Activated CD4-positive, alpha-beta T cell treated with anti-CD3 and anti-CD28 coated beads for 36 hours (primary cell): ENCODE measurements around the gene GOLT1B. TPM values are rescaled to one million over a fixed set of nuclear protein-coding genes. Genes with fewer than 3 reads are reported as not detected.
A peak's percentile ranks its signal among the peaks of the same experiment; 100 is the strongest.

Experiments
- ATAC-seq: fragments of 200-7000 bp; cut with Tn5 transposase; one replicate; pipeline ENCODE4 v1.10.0; 2021; ENCODE audit warnings: mild to moderate bottlenecking, moderate library complexity
- CTCF ChIA-PET: fragments of 350-600 bp; sonication (Branson Sonifier 250); formaldehyde crosslinking; loops from one replicate; lab custom pipeline; 2021; ENCODE audit warnings: antibody characterized with exemption; lab: Charles Lee
- POLR2A ChIA-PET: fragments of 350-600 bp; sonication (Branson Sonifier 250); formaldehyde crosslinking; loops from one replicate; lab custom pipeline; 2021; ENCODE audit warnings: antibody characterized with exemption, inconsistent platforms; lab: Charles Lee
- DNase-seq: peaks from one replicate; pipeline ENCODE4 v3.0.0-alpha.2; 2020
- H3K27ac Mint-ChIP-seq: one replicate; pipeline ENCODE4 v1.8.0; 2021; ENCODE audit warnings: mixed read lengths
- H3K27me3 Mint-ChIP-seq: one replicate; pipeline ENCODE4 v1.8.0; 2021; ENCODE audit warnings: mixed read lengths
- H3K36me3 Mint-ChIP-seq: one replicate; pipeline ENCODE4 v1.8.0; 2021; ENCODE audit warnings: low read depth, mixed read lengths
- H3K4me1 Mint-ChIP-seq: one replicate; pipeline ENCODE4 v1.8.0; 2021; ENCODE audit warnings: mixed read lengths
- H3K4me3 Mint-ChIP-seq: one replicate; pipeline ENCODE4 v1.8.0; 2021; ENCODE audit warnings: mild to moderate bottlenecking, moderate library complexity, mixed read lengths
- H3K9me3 Mint-ChIP-seq: one replicate; pipeline ENCODE4 v1.8.0; 2021; ENCODE audit warnings: low read depth, mixed read lengths
- intact Hi-C, 2 experiments: fragments of 100-400 bp; cut with DNase I in 1 of 2; cut with micrococcal nuclease in 1 of 2; formaldehyde crosslinking; loops; one replicate each; pipeline versions ENCODE4 v1.14.2 to v1.15.1; 2022 to 2024; cut with DNase I, micrococcal nuclease
- total RNA-seq, 2 experiments: library from RNA; stranded (reverse); gene quantifications; one replicate each; pipeline ENCODE4 v1.2.3, GENCODE V29; 2021

Gene GOLT1B
- total RNA-seq, 2 experiments from 2014 or later: 25.6 to 31.2 TPM

GRCh38 chr12:21545557-21545956 lies 44.0 kb downstream of the GOLT1B start:
- Mint-ChIP-seq H3K27ac (no peak overlapping the region), H3K4me3 (no peak overlapping the region), H3K9me3 (no peaks in the 10 kb centered on the region), H3K27me3 (peaks cover 2% of the 10 kb centered on the region), H3K4me1 (peaks cover 5% of the 10 kb centered on the region), H3K36me3 (no peaks in the 10 kb centered on the region)
- intact Hi-C loops: no loop called here
- ChIA-PET CTCF (interaction anchor here (1.2 to 1.5 kb wide), 2 partner anchors 10 to 135 kb away, joined by 4 to 5 read pairs; no protein-coding TSS in a partner anchor), POLR2A (no interaction called here)
- ATAC-seq (no peak), DNase-seq (no peak)

GRCh38 chr12:21546716-21547115 lies 45.1 kb downstream of the GOLT1B start:
- no peak overlapping the region for H3K4me3 Mint-ChIP-seq
- intact Hi-C loops: no loop called here
- ATAC-seq (no peak), DNase-seq (no peak)
- H3K4me1 Mint-ChIP-seq: peaks cover 5% of the 10 kb centered on the region
- CTCF ChIA-PET: no interaction called here
- no peak overlapping the region for H3K27ac Mint-ChIP-seq
- peaks cover 2% of the 10 kb centered on the region for H3K27me3 Mint-ChIP-seq
- no peaks in the 10 kb centered on the region for H3K9me3 Mint-ChIP-seq
- POLR2A ChIA-PET: no interaction called here
- H3K36me3 Mint-ChIP-seq: no peaks in the 10 kb centered on the region

GRCh38 chr12:21547437-21547836 lies 45.8 kb downstream of the GOLT1B start:
- peaks cover 5% of the 10 kb centered on the region for H3K4me1 Mint-ChIP-seq
- CTCF ChIA-PET: interaction anchor here (0.7 kb wide), 1 partner anchor 9 kb away, joined by 3 read pairs; no protein-coding TSS in a partner anchor
- DNase-seq: peak; percentile 29
- ATAC-seq: peak; percentile 65
- H3K27ac Mint-ChIP-seq: no peak overlapping the region
- intact Hi-C loops: no loop called here
- POLR2A ChIA-PET: no interaction called here
- H3K9me3 Mint-ChIP-seq: no peaks in the 10 kb centered on the region
- H3K27me3 Mint-ChIP-seq: peaks cover 2% of the 10 kb centered on the region
- no peaks in the 10 kb centered on the region for H3K36me3 Mint-ChIP-seq
- H3K4me3 Mint-ChIP-seq: no peak overlapping the region

GRCh38 chr12:21551841-21552465 lies 50.4 kb downstream of the GOLT1B start:
- Mint-ChIP-seq H3K36me3 (no peaks in the 10 kb centered on the region), H3K9me3 (no peaks in the 10 kb centered on the region), H3K4me1 (peaks cover 5% of the 10 kb centered on the region), H3K4me3 (no peak overlapping the region), H3K27ac (no peak overlapping the region), H3K27me3 (no peaks in the 10 kb centered on the region)
- ATAC-seq (no peak), DNase-seq (no peak)
- POLR2A ChIA-PET: no interaction called here
- intact Hi-C loops: no loop called here
- CTCF ChIA-PET: no interaction called here

- H3K4me1 Mint-ChIP-seq: no peaks in the 10 kb centered on the region
- no peak for DNase-seq
- no peak for ATAC-seq
- intact Hi-C loops: no loop called here
- ChIA-PET POLR2A (no interaction called here), CTCF (no interaction called here)
- H3K36me3 Mint-ChIP-seq: no peaks in the 10 kb centered on the region
- no peaks in the 10 kb centered on the region for H3K27me3 Mint-ChIP-seq
- H3K9me3 Mint-ChIP-seq: no peaks in the 10 kb centered on the region
- no peak overlapping the region for H3K27ac Mint-ChIP-seq
- H3K4me3 Mint-ChIP-seq: no peak overlapping the region
Measured at GRCh38 chr12:21552635-21553328, 51.2 kb downstream of the GOLT1B start.

GRCh38 chr12:21553329-21553675 lies 51.7 kb downstream of the GOLT1B start:
- no peaks in the 10 kb centered on the region for H3K4me1 Mint-ChIP-seq
- DNase-seq (no peak), ATAC-seq (no peak)
- H3K27me3 Mint-ChIP-seq: peaks cover 2% of the 10 kb centered on the region
- no peak overlapping the region for H3K27ac Mint-ChIP-seq
- POLR2A ChIA-PET: no interaction called here
- intact Hi-C loops: no loop called here
- H3K36me3 Mint-ChIP-seq: no peaks in the 10 kb centered on the region
- CTCF ChIA-PET: no interaction called here
- no peaks in the 10 kb centered on the region for H3K9me3 Mint-ChIP-seq
- no peak overlapping the region for H3K4me3 Mint-ChIP-seq

GRCh38 chr12:21558100-21558679 lies 56.6 kb downstream of the GOLT1B start:
- Mint-ChIP-seq H3K27me3 (peaks cover 2% of the 10 kb centered on the region), H3K4me1 (peaks cover 11% of the 10 kb centered on the region), H3K9me3 (no peaks in the 10 kb centered on the region), H3K4me3 (no peak overlapping the region), H3K36me3 (no peaks in the 10 kb centered on the region), H3K27ac (no peak overlapping the region)
- ChIA-PET CTCF (interaction anchor here (2.0 kb wide), 1 partner anchor 122 kb away, joined by 5 read pairs; no protein-coding TSS in a partner anchor), POLR2A (no interaction called here)
- intact Hi-C loops: no loop called here
- DNase-seq: no peak
- ATAC-seq: no peak

- Mint-ChIP-seq H3K9me3 (no peaks in the 10 kb centered on the region), H3K4me3 (no peak overlapping the region), H3K36me3 (no peaks in the 10 kb centered on the region), H3K27ac (peak overlapping the region; percentile 51), H3K4me1 (peaks cover 11% of the 10 kb centered on the region), H3K27me3 (peaks cover 2% of the 10 kb centered on the region)
- ChIA-PET CTCF (interaction anchor here (0.7 to 1.2 kb wide), 2 partner anchors 9 to 118 kb away, joined by 3 read pairs; no protein-coding TSS in a partner anchor), POLR2A (interaction anchor here (0.7 kb wide), 1 partner anchor 30 kb away, joined by 3 read pairs; no protein-coding TSS in a partner anchor)
- intact Hi-C loops: no loop called here
- ATAC-seq: peak; percentile 88
- no peak for DNase-seq
Measured at GRCh38 chr12:21559855-21560569, 58.4 kb downstream of the GOLT1B start.

GRCh38 chr12:21561158-21561557 lies 59.6 kb downstream of the GOLT1B start:
- no peak overlapping the region for H3K27ac Mint-ChIP-seq
- H3K9me3 Mint-ChIP-seq: no peaks in the 10 kb centered on the region
- CTCF ChIA-PET: interaction anchor here (0.7 kb wide), 1 partner anchor 38 kb away, joined by 3 read pairs; no protein-coding TSS in a partner anchor
- intact Hi-C loops: no loop called here
- no peak for DNase-seq
- POLR2A ChIA-PET: no interaction called here
- no peak overlapping the region for H3K4me3 Mint-ChIP-seq
- peaks cover 11% of the 10 kb centered on the region for H3K4me1 Mint-ChIP-seq
- H3K36me3 Mint-ChIP-seq: no peaks in the 10 kb centered on the region
- peaks cover 2% of the 10 kb centered on the region for H3K27me3 Mint-ChIP-seq
- ATAC-seq: peak; percentile 75

- no peak overlapping the region for H3K27ac Mint-ChIP-seq
- intact Hi-C loops: no loop called here
- H3K4me1 Mint-ChIP-seq: peaks cover 11% of the 10 kb centered on the region
- no peak overlapping the region for H3K4me3 Mint-ChIP-seq
- POLR2A ChIA-PET: no interaction called here
- CTCF ChIA-PET: no interaction called here
- no peaks in the 10 kb centered on the region for H3K36me3 Mint-ChIP-seq
- H3K9me3 Mint-ChIP-seq: no peaks in the 10 kb centered on the region
- DNase-seq (no peak), ATAC-seq (no peak)
- H3K27me3 Mint-ChIP-seq: peaks cover 2% of the 10 kb centered on the region
Measured at GRCh38 chr12:21562859-21563258, 61.3 kb downstream of the GOLT1B start.

- no peak for ATAC-seq
- H3K27me3 Mint-ChIP-seq: no peaks in the 10 kb centered on the region
- H3K4me1 Mint-ChIP-seq: no peaks in the 10 kb centered on the region
- ChIA-PET POLR2A (no interaction called here), CTCF (interaction anchor here (1.0 kb wide), 1 partner anchor 9 kb away, joined by 3 read pairs; no protein-coding TSS in a partner anchor)
- H3K9me3 Mint-ChIP-seq: no peaks in the 10 kb centered on the region
- H3K27ac Mint-ChIP-seq: no peak overlapping the region
- no peak overlapping the region for H3K4me3 Mint-ChIP-seq
- intact Hi-C loops: no loop called here
- H3K36me3 Mint-ChIP-seq: no peaks in the 10 kb centered on the region
- no peak for DNase-seq
Measured at GRCh38 chr12:21566223-21566906, 64.8 kb downstream of the GOLT1B start.
